OCI-LY7 (cell line): ENCODE measurements around the gene SF3B5.

Experiments used
- CTCF ChIP-seq: fragments of 200-600 bp; sonication (generic); conservative IDR thresholded peaks from 2 replicates; pipeline ENCODE4 v1.5.1; 2014; ENCODE audit warnings: mild to moderate bottlenecking, antibody characterized with exemption, low read length, moderate library complexity, mixed read lengths
- EZH2phosphoT487 ChIP-seq: fragments of 200-600 bp; sonication (generic); IDR thresholded peaks from 2 replicates; pipeline ENCODE4 v1.6.1; 2018; ENCODE audit warnings: low read depth, borderline replicate concordance, mild to moderate bottlenecking, mixed run types, antibody characterized with exemption, low read length, moderate library complexity, mixed read lengths

- TF ChIP-seq CTCF (no peak), EZH2phosphoT487 (no peak)
These were observed 47.7 kb downstream of the SF3B5 start for GRCh38 chr6:144047688-144048087.
